ENCODE results near the gene PALM.

The PALM gene

DNA sequence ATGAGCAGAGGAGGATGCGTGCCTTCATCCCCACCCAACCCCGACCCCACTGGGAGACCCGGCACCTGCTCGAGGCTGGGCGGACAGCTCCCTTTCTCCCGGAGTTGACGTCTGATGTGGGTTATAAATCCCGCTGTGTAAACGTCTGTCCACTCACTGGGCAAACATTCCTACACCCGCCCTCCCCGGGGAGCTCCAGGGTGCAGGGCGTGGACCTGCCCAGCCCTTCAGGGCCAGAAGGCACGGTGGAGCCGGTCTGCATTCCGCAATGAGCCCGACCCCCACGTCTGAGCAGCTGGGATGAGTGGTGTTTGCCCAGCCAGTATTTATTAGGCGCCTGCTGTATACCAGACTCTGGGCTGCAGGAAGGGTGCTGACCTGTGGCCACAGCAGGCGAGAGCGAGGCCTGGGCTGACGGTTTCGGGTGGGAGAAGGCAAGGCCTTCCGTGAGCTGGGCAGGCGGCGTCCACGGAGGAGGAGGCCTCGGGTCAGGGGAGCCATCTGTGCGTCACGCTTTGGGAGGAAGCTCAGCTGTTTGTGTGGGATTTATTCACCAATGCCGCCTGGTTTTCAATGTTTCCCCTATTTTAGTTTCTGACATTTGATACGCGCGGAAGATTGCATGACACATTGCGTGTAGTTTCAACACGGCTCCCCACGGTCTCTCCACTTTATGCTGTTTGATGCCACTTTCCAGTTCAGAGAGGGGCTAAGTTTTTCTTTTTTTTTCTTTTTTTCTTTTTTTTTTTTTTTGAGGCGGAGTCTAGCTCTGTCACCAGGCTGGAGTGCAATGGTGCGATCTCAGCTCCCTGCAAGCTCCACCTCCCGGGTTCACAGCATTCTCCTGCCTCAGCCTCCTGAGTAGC lies 44.1 kb downstream of the PALM start:
- peak; percentile 25 for FAIRE-seq

- no peak for FAIRE-seq
Observed at GRCh38 chr19:754530-754929, 45.8 kb downstream of the PALM start.

DNA sequence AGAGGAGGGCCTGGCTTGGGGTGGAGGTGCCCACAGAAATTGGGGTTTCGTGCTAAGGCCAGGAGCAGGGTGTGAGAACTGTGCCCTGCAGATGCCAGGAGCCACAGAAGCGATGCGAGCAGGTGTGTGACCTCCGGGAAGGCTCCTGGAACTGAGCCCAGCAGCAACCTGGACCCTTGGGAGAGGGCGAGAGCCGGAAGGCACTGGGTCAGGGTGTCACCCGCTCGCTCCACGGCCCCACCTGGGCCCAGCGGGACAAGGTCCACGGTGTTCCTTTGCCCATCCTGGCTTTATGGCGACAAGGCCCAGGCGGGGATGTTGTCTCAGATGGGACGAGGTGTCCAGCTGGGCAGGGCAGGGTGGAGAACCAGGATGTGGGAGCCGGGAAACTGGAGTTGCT lies 46.3 kb downstream of the PALM start:
- no peak for FAIRE-seq

DNA sequence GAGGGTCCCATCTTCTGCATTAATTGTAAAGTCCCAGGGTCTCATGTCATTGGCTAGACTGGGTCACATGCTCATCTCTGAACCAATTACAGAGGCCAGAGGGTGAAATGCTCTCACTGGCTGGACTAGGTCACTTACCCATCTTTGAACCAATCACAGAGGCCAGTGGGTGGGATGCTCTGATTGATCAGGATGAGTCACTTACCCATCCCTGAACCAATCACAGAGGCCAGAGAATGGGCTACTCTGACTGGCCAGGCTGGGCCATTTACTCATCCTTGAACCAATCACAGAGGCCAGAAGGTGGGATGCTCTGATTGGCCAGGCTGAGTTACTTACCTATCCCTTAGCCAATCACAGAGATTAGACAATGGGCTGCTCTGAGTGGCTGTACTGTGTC lies 47.5 kb downstream of the PALM start:
- FAIRE-seq, result no peak

GRCh38 chr19:756821-757688 lies 48.3 kb downstream of the PALM start:
- no peak for FAIRE-seq

DNA sequence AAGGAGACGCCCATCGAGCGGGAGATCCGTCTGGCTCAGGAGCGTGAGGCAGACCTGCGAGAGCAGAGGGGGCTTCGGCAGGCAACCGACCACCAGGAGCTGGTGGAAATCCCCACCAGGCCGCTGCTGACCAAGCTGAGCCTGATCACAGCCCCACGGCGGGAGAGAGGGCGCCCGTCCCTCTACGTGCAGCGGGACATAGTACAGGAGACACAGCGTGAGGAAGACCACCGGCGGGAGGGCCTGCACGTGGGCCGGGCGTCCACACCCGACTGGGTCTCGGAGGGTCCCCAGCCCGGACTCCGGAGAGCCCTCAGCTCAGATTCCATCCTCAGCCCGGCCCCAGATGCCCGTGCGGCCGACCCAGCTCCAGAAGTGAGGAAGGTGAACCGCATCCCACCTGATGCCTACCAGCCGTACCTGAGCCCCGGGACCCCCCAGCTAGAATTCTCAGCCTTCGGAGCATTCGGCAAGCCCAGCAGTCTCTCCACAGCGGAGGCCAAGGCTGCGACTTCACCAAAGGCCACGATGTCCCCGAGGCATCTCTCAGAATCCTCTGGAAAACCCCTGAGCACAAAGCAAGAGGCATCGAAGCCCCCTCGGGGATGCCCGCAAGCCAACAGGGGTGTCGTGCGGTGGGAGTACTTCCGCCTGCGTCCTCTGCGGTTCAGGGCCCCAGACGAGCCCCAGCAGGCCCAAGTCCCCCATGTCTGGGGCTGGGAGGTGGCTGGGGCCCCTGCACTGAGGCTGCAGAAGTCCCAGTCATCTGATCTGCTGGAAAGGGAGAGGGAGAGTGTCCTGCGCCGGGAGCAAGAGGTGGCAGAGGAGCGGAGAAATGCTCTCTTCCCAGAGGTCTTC lies 49.3 kb downstream of the PALM start:
- FAIRE-seq, result no peak

DNA sequence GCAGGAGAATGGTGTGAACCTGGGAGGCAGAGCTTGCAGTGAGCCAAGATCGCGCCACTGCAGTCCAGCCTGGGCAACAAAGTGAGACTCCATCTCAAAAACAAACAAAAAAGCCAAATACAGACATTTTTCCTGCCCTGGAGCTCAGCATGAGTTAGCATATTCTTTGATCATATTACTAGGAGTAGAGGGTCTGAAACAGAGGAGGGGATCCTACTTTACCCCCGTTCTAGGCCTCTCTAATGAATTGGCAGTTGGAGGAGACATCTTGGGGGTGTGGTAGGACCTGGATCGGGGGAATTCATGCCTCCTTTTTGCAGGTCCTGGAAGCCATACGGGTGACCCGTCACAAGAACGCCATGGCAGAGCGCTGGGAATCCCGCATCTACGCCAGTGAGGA lies 54.4 kb downstream of the PALM start:
- FAIRE-seq, result no peak

- FAIRE-seq, result no peak
Observed at GRCh38 chr19:763869-764268, 55.1 kb downstream of the PALM start.

DNA sequence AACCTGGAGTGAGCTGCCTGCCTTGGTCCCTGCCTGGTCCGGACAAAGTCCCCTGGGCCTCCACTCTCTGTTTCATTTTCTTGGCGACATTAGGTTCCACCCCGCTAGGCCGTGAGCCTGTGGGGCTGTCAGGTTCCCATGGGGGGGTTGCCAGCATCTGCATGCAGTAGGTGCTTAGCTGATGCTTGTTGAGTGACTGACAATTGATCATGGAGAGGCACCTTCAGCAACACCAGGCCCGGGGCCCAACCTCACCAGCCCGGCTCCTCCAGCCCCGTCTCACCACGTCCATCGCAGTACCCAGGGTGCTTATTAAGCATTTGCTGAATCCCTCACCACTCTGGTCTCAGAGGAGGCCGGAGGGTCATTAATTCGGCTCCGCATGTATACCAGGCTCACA lies 55.6 kb downstream of the PALM start:
- FAIRE-seq, result no peak

DNA sequence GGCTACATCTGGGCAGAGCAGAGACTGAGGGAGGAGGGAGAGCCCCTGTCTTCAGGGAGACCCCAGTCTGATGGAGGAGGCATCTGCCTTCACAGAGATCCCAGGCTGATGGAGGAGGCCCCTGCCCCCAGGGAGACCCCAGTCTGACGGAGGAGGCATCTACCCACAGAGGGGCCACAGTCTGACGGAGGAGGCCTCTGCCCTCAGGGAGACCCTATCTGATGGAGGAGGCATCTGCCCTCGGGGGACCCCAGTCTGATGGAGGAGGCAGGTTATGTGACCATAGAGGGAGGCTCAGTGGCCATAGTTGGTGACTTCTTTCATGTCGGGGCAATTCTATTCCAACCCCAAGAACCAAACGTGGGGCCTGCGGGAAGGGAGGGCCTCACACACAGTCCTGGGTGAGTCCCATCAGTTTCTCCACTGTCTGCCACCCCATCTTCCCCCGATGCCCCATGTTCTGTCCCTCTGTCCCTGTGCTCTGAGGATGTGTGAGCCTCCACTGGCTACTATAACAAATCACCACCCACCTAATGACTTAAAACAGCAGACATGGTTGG lies 56.5 kb downstream of the PALM start:
- FAIRE-seq, result no peak

DNA sequence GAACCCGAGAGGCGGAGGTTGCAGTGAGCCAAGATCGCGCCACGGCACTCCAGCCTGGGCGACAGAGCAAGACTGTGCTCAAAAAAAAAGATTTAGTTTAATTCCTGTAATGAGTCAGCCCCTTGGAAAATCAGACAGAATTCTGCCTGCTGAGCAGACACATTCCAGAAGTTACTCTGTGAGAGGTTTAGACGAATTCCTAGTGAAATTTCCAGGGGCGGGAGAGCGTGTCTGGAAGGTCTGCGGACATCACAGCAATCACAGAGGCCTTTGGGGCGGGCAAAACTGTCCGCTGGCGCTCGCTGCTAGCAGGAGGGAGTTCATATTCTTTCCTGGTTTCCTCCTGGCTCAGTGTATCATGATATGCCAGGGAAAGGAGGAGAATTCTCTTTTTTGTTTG lies 59.7 kb downstream of the PALM start:
- FAIRE-seq, result peak; percentile 69

DNA sequence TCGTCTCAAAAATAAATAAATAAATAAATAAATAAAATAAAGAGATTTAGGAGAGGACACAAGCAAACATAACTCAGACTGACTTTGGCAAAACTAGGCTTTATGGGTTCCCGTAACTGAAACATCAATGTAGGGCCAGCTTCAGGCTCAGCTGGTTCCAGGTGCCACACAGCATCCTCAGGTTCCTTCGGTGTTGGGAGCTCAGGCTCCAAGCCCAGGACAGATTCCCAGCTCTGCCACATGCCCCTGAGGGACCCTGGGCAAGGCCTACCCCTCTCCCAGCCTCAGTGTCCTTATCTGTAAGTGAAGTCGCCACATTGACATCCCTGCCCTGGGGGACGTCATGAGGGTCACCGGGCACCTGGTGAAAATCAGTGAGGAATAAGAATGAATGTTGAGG lies 60.9 kb downstream of the PALM start:
- FAIRE-seq, result no peak

- FAIRE-seq, result no peak
Observed at GRCh38 chr19:771332-771785, 62.6 kb downstream of the PALM start.

DNA sequence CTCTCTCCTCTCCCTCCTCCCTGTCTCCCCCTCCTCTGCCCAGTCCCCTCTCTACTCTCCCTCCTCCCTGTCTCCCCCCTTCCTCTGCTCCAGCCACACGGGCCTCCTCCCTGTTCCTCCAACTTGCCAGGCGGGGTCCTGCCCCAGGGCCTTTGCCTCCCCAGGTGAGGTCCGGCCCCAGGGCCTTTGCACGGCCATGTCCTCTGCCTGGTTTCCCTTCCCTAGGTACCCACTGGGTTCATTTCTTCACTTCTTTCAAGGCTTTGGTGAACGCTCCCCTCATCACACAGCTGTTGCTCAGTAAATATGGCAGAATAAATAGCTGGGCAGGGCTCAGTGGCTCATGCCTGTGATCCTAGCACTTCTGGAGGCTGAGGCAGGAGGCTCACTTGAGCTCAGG lies 63.3 kb downstream of the PALM start:
- no peak for FAIRE-seq

GRCh38 chr19:772730-773436 lies 64.1 kb downstream of the PALM start:
- no peak for FAIRE-seq

DNA sequence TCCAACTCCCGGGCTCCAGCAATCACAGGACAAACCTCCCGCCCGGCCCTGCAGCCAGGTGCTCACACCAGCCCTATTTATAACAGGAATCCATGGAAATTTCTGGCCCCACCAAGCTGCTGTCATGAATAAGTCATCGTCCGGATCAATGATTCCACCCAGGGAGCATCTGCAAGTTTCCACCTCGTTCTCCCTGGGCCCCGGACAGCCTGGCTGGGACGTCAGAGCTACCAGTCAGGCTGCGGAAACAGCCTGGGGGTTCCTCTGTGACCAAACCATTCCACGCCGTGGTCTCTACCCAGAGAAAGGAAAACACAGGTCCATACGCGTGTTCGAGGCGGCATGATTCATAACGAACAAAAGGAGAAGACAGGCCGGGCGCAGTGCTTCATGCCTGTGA lies 67.8 kb downstream of the PALM start:
- FAIRE-seq, result no peak

GRCh38 chr19:778910-779653 lies 70.3 kb downstream of the PALM start:
- FAIRE-seq, result no peak

GRCh38 chr19:780935-781334 lies 72.2 kb downstream of the PALM start:
- FAIRE-seq, result no peak

DNA sequence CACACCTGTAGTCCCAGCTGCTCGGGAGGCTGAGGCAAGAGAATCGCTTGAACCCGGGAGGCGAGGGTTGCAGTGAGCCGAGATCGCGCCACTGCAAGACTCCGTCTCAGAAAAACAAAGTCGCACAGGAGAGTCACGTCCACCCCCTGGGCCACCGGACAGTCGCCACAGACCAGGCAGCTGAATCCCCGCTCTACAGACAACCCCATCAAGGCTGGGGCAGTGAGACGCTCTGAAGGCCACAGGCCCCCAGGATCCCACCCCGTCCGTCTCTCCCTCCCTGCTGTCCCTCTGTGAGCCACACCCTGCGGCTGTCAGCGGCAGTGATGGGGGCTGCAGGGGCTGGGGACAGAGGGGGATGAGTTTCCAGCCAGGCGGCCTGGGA lies 73.1 kb downstream of the PALM start:
- FAIRE-seq, result no peak

DNA sequence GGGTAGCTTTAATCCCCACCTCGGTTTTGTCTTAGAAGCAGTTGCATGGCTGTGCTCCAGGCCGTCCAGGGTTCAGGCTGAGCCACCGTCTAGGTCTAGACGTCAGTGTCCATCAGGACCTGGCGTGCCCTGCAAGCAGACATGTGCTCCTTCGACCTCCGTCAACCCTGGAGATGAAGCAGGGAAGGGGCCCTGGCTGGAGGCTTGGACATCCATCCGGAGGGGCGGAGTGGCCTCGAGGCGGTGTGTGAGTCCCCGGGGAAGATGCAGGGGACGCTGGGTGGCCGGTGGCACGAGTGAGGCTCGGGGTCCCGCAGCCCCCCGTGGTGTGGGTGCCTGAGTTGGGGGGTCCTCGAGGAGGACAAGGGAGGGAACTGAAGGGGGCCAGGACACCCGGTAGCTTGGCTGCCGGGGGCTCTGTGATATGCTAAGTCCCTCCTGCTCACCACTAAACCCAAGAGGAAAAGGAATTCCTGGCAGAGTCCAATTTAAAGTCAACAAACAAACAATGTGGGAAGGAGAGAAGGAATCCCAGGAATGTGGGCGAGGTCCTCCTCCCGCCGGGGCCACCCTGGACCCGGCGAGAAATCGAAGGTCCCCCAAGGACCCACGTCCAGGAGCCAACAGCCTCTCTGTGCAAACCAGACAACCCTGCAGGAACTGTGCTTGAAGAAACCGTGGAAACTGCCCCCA lies 73.6 kb downstream of the PALM start:
- peak; percentile 91 for FAIRE-seq
